GM21717 (cell line): Measurements from ENCODE around the gene MYRF.

Experiments
- ATAC-seq: cut with Tn5 transposase; IDR thresholded peaks from one replicate; pipeline ENCODE4 v1.9.1; 2021; ENCODE audit warnings: mild to moderate bottlenecking, moderate library complexity; ENCODE audit not compliant: unreplicated experiment

MYRF gene

GRCh38 chr11:61774411-61774810 is 22.0 kb downstream of the MYRF start:
- ATAC-seq = no peak

GRCh38 chr11:61775106-61775505 is 22.7 kb downstream of the MYRF start:
- no peak for ATAC-seq

GRCh38 chr11:61775606-61776554 is 23.4 kb downstream of the MYRF start:
- no peak for ATAC-seq

GRCh38 chr11:61776561-61777075 is 24.2 kb downstream of the MYRF start:
- ATAC-seq = no peak

- ATAC-seq = no peak
These were observed 25.0 kb downstream of the MYRF start for GRCh38 chr11:61777234-61778090.

GRCh38 chr11:61778357-61778886 is 26.0 kb downstream of the MYRF start:
- ATAC-seq = no peak

GRCh38 chr11:61778920-61779650 is 26.6 kb downstream of the MYRF start:
- no peak for ATAC-seq

- ATAC-seq = no peak
These were observed 27.5 kb downstream of the MYRF start for GRCh38 chr11:61779666-61780525.

- ATAC-seq = no peak
These were observed 28.2 kb downstream of the MYRF start for GRCh38 chr11:61780581-61781162.

GRCh38 chr11:61781585-61781984 is 29.1 kb downstream of the MYRF start:
- ATAC-seq = no peak

- no peak for ATAC-seq
These were observed 29.9 kb downstream of the MYRF start for GRCh38 chr11:61782299-61782698.

- ATAC-seq = no peak
These were observed 30.4 kb downstream of the MYRF start for GRCh38 chr11:61782841-61783240.

- ATAC-seq = no peak
These were observed 31.5 kb downstream of the MYRF start for GRCh38 chr11:61783717-61784505.

GRCh38 chr11:61784506-61784805 is 32.0 kb downstream of the MYRF start:
- ATAC-seq = no peak

GRCh38 chr11:61785837-61786402 is 33.5 kb downstream of the MYRF start:
- ATAC-seq = no peak

- ATAC-seq = no peak
These were observed 35.6 kb downstream of the MYRF start for GRCh38 chr11:61787928-61788491.

- no peak for ATAC-seq
These were observed 39.4 kb downstream of the MYRF start for GRCh38 chr11:61791737-61792309.
